Activated gamma-delta T cell (primary cell): ENCODE measurements around the gene SEZ6.

ENCODE experiments used
- DNase-seq: peaks from one replicate; lab custom pipeline; 2025; lab: John Stamatoyannopoulos, UW

Gene SEZ6

DNA sequence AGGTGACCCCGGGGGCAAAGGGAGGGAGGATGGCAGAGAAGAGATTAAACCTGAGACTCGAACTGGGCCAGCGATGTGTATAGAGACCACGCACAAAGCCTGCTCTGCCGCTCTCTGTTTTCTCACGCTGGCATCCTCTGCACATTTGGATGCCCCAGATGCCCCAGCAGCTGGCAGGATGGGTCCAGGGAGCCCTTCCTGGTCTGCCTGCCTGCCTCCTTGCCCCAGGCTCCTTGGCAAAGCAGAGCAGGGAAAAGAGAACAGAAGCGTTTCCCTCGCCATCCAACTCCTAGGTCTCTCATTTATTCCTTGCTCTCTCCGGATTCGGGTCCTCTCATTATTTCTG is 31.9 kb upstream of the SEZ6 start:
- no peak for DNase-seq

GRCh38 chr17:29036584-29036983 is 30.8 kb upstream of the SEZ6 start:
- no peak for DNase-seq

GRCh38 chr17:29034510-29034909 is 28.7 kb upstream of the SEZ6 start:
- DNase-seq, result no peak

- DNase-seq, result no peak
These were observed 27.0 kb upstream of the SEZ6 start for GRCh38 chr17:29032857-29033197.

GRCh38 chr17:29032013-29032856 is 26.4 kb upstream of the SEZ6 start:
- no peak for DNase-seq

- DNase-seq, result no peak
These were observed 25.7 kb upstream of the SEZ6 start for GRCh38 chr17:29031488-29031887.

GRCh38 chr17:29024316-29024952 is 18.6 kb upstream of the SEZ6 start:
- DNase-seq, result no peak

DNA sequence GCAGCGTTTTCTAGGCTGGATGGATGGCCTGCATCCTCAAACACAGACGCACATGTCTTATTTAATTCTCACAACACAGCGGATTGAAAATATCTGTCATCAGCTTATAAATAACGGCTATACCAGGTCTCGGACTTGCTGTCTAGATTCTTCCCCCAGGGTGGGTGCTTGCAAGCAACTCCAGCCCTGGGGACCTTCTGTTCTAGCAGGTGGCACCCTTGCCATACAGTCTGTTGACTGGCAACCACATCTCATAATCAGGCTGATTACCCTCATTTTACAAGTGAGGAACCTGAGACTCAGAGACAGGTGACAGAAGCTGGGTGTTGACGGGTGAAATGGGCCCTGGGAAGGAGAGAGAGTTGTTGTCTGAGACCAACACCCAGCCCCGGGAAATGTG is 16.2 kb upstream of the SEZ6 start:
- no peak for DNase-seq

GRCh38 chr17:29021226-29021625 is 15.4 kb upstream of the SEZ6 start:
- DNase-seq, result no peak

- no peak for DNase-seq
These were observed 14.7 kb upstream of the SEZ6 start for GRCh38 chr17:29020576-29020975.

GRCh38 chr17:29019475-29020181 is 13.8 kb upstream of the SEZ6 start:
- DNase-seq, result no peak

DNA sequence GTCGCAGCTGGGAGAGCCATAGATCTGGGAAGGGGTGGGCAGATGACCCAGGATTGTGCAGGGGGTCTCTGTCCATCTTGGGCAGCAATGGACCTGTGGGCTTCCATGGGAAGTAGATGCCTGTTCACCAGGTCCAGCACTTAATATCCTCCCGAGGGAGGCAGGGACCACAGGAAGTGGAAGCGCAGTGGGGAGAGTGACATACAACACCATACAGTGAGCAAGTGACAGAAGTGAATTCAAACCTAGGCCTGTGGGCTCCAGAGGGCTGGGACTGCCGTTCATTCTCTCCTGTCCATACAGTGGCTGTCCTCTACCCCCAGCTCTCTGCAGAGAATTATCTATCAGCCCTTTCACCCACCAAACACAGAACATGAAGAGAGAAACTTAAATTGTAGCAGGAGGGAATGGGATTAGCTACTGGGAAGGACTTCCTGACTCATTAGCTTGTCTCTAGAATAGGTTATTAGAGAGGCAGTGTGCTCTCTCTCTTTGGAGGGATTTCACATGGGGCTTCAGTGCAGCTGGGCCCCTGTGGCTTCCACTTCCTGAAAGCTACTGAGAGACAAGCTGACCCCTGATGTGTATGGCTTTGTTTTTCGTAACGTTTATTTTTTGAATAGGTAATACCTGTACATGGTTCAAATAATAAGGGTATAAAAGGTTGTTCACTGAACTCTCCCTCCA is 13.1 kb upstream of the SEZ6 start:
- DNase-seq, result no peak

DNA sequence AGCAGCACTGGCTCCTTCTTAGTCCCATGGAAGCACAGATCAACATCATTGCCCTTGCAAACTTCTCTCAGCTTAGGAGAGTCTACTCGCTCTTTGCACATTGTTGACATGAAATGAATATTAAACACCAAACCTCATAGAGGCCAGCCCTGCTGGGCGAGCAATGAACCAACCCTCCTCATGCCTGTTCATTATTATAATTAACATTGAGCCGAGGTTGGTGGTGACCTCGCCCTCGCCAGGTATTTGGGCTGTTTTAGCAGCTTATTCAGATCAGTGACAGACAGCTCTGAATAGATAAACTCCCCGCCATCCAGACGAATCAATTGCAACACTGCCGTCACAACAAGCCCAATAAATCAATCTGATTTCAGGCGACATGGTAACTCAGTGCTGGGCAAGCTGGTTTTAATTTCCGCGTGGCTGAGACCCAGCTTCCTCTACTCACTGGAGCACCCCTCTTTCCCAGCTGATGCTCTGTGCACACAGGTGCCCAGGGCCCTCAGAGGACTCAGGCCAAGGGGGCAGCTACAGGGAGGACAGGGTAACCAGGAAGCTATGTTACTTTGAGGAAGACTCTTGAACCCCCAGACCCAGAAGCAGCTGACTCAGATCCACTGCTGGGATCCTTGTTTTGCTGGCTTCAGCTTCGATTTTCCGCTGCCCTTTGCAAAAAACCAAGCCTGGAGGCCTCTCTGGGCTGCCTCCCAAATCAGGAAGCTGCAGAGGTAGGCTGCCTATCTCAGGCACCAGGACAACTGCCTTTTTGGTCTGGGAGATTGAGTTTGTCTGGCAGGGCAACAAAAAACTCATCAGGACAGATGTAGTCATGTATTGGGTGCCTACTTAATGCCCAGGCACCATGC is 10.7 kb upstream of the SEZ6 start:
- DNase-seq, result no peak

DNA sequence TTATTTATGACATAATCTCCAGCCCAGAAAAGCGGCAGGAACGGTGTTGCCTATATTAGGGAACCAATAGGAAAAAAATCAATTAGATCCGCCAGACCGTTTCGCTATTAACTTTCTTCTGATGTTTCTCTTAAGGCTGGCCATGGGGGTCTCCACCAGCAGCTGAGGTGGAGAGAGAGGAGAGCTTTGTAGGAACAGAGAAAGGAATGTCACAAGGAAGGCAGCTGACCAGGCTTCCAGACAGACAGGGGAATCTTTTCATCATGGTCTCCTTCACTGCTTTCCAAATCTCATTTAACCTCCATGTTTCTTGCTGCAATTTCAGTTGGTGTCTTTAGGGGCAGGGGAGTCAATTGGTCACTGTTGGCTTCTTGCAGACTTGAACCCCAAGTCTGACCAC is 8.9 kb upstream of the SEZ6 start:
- no peak for DNase-seq

DNA sequence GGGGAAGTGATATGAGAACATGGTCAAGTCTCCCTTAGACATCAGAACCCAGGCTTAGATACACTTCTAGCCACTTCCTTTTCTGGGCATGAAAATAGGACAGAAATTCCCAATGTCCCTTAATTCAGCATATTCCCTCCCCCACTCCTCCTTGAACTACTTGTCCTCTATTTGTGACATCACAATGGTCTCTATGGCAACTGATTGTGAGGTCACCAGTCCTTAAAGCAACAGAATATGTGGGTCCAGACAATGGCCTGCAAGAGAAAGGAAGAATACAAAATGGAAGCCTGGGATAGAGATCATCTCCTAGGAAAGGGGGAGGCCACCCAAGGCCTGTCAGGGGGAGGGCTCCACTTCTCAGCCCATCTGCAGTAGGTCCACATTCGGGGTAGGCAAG is 6.7 kb upstream of the SEZ6 start:
- no peak for DNase-seq

DNA sequence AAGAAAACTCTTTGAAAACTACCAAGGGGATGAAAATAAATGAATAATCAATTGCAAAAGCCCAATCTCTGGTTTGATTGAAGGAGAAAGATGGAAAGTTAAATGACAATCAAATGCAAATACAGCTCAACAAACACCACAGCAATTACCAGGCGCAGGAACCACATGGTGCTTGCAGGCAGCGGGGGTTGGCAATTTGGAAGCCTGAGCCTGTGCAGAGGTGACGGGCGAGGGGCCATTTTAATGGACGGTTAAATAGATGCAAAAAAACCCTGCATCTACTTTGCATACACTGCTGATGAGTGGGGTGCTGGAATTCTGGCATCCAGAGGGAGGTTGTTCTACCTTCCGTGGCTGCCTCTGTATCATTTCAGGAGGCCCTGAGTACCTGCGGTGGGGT is 4.8 kb upstream of the SEZ6 start:
- no peak for DNase-seq

DNA sequence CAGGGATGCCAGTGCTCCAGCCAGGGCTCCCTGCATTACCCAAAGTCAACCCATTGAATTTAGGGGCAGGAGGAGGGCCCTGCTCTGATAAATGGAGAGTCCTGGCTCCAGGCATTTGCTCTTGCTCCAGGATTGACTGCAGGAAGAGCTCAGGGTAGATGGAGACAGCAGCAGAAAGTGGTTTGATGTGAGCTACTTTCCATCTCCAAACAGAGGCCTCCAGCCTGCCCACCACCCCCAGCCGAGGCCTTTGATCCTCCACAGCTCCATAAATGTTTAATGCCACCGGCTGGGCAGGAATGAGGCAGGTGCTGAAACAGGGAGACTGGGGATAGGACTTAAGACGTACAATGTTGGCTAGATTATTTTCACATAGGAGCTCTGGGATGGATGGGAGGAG is 4.3 kb upstream of the SEZ6 start:
- DNase-seq, result no peak

DNA sequence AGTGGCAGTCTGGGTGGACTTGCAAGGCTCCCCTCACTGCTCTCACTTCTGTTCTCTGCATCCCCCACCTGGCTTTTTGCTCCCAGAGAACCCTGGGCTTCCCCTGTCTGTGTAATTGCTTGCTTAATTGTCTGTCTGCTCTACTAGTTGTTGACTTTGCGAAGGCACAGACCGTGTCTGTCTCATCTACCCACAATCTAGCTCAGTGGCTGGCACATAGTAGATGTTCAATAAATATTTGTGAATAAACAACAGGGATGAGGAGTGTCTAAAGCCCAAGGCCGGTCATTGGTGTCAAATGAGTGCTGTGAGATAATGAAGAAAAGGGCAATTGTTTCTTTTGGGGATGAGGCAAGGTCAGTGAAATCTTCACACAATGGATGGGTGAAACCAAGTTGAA is 2.8 kb upstream of the SEZ6 start:
- DNase-seq, result no peak

GRCh38 chr17:29007860-29008455 is 2.1 kb upstream of the SEZ6 start:
- no peak for DNase-seq

- no peak for DNase-seq
These were observed 1.6 kb upstream of the SEZ6 start for GRCh38 chr17:29007456-29007855.

GRCh38 chr17:29004081-29004692 is 1.6 kb downstream of the SEZ6 start:
- no peak for DNase-seq
